HepG2 (cell line): Measurements from ENCODE around the gene GRIN2D. TPM values are rescaled to one million over a fixed set of nuclear protein-coding genes. Genes with fewer than 3 reads are reported as not detected.
A peak's percentile ranks its signal among the peaks of the same experiment; 100 is the strongest.

Source experiments
- ARHGAP35 ChIP-seq: sonication (generic); formaldehyde crosslinking; IDR thresholded peaks from 2 replicates; pipeline ENCODE4 v1.9.0; 2022; ENCODE audit warnings: mild to moderate bottlenecking, inconsistent platforms, moderate library complexity, missing genetic modification reagents, borderline replicate concordance
- BCL3 ChIP-seq: sonication (generic); formaldehyde crosslinking; IDR thresholded peaks from 2 replicates; pipeline ENCODE4 v1.5.1; 2020; ENCODE audit warnings: mild to moderate bottlenecking, missing genetic modification reagents, moderate library complexity
- CSRNP1 ChIP-seq: sonication (generic); formaldehyde crosslinking; IDR thresholded peaks from 2 replicates; pipeline ENCODE4 v1.8.1; 2023; ENCODE audit warnings: mild to moderate bottlenecking, missing genetic modification reagents
- ELF4 ChIP-seq: sonication (generic); formaldehyde crosslinking; IDR thresholded peaks from 2 replicates; pipeline ENCODE4 v1.5.0; 2020; ENCODE audit warnings: missing genetic modification reagents, mild to moderate bottlenecking, moderate library complexity, borderline replicate concordance
- FOSL2 ChIP-seq: sonication (generic); formaldehyde crosslinking; IDR thresholded peaks from 2 replicates; pipeline ENCODE4 v1.4.0; 2020; ENCODE audit warnings: missing genetic modification reagents
- HINFP ChIP-seq: sonication (generic); formaldehyde crosslinking; IDR thresholded peaks from 2 replicates; pipeline ENCODE4 v1.4.0; 2020; ENCODE audit warnings: low read depth, mild to moderate bottlenecking, missing genetic modification reagents
- HOXA3 ChIP-seq: sonication (generic); formaldehyde crosslinking; IDR thresholded peaks from 2 replicates; pipeline ENCODE4 v1.5.0; 2020; ENCODE audit warnings: missing genetic modification reagents
- MAFK ChIP-seq, 2 experiments: IDR thresholded peaks in 1 of 2; conservative IDR thresholded peaks in 1 of 2; 2 replicates each; pipeline ENCODE4 v1.6.1; 2011; ENCODE audit warnings: improper control_type of control experiment in 2 of 2, low read length in 2 of 2
- NFKBIZ ChIP-seq: IDR thresholded peaks from 2 replicates; pipeline ENCODE4 v1.6.1; 2018; ENCODE audit warnings: missing genetic modification reagents, missing compliant biosample characterization
- NR2C2 ChIP-seq: sonication (generic); formaldehyde crosslinking; IDR thresholded peaks from 2 replicates; pipeline ENCODE4 v1.4.0; 2020; ENCODE audit warnings: missing genetic modification reagents, mild to moderate bottlenecking, moderate library complexity, borderline replicate concordance
- NR2F1 ChIP-seq, 2 experiments: fragments of 450-650 bp in 1 of 2; formaldehyde crosslinking in 1 of 2; IDR thresholded peaks; 2 replicates each; pipeline versions ENCODE4 v1.5.0 to v1.6.1; 2016 to 2020; ENCODE audit warnings: mild to moderate bottlenecking in 1 of 2, missing compliant biosample characterization in 1 of 2, missing genetic modification reagents in 1 of 2, moderate library complexity in 1 of 2
- PCBP2 ChIP-seq: fragments of 200-400 bp; formaldehyde crosslinking; optimal IDR thresholded peaks from 2 replicates; pipeline ENCODE3; 2018; ENCODE audit warnings: low read length, low read depth; ENCODE audit not compliant: poor library complexity, severe bottlenecking
- POGZ ChIP-seq: sonication (generic); formaldehyde crosslinking; IDR thresholded peaks from 2 replicates; pipeline ENCODE4 v1.4.0; 2020; ENCODE audit warnings: mild to moderate bottlenecking, missing genetic modification reagents
- SAFB2 ChIP-seq: sonication (generic); formaldehyde crosslinking; IDR thresholded peaks from 2 replicates; pipeline ENCODE4 v1.5.1; 2020; ENCODE audit warnings: missing genetic modification reagents, low read depth, mild to moderate bottlenecking, borderline replicate concordance
- SMC3 ChIP-seq: IDR thresholded peaks from 2 replicates; pipeline ENCODE4 v1.6.1; 2011; ENCODE audit warnings: low read length, improper control_type of control experiment
- TCF7 ChIP-seq: sonication (generic); IDR thresholded peaks from 2 replicates; pipeline ENCODE4 v1.6.1; 2016; ENCODE audit warnings: antibody characterized with exemption, low read depth
- THAP9 ChIP-seq: sonication (generic); formaldehyde crosslinking; IDR thresholded peaks from 2 replicates; pipeline ENCODE4; 2020; ENCODE audit warnings: missing genetic modification reagents, mild to moderate bottlenecking, borderline replicate concordance
- ZNF30 ChIP-seq: sonication (generic); formaldehyde crosslinking; IDR thresholded peaks from 2 replicates; pipeline ENCODE4 v1.5.0; 2020; ENCODE audit warnings: mild to moderate bottlenecking, missing genetic modification reagents
- ZNF414 ChIP-seq: sonication (generic); formaldehyde crosslinking; IDR thresholded peaks from 2 replicates; pipeline ENCODE4 v1.5.0; 2020; ENCODE audit warnings: missing genetic modification reagents
- ZNF430 ChIP-seq: sonication (generic); formaldehyde crosslinking; IDR thresholded peaks from 2 replicates; pipeline ENCODE4 v1.9.0; 2021; ENCODE audit warnings: mild to moderate bottlenecking, missing genetic modification reagents
- ZNF639 ChIP-seq: conservative IDR thresholded peaks from 2 replicates; pipeline ENCODE4 v1.6.1; 2018; ENCODE audit warnings: missing genetic modification reagents
- polyA plus RNA-seq, 8 experiments: library from polyadenylated mRNA; depleted of rRNA in 3 of 8; stranded (reverse) in 7 of 8; unstranded in 1 of 8; fragments of >200 nt; fragmentation: Illumina TruSeq in 4 of 8; extraction: Trizol in 4 of 8; gene quantifications; 2 replicates each; pipeline versions ENCODE4 v1.2.1 to v1.2.3, GENCODE V29; 2011 to 2016; ENCODE audit warnings: low read depth in 4 of 8, missing spikeins in 1 of 8, mixed read lengths in 1 of 8; ENCODE audit not compliant: insufficient read depth in 1 of 8
- total RNA-seq, 5 experiments: library from RNA; depleted of rRNA; stranded (reverse); fragments of >200 nt; fragmentation: Illumina TruSeq; extraction: Trizol; gene quantifications; 2 replicates each; pipeline ENCODE4 v1.2.3, GENCODE V29; 2016; ENCODE audit warnings: low read depth in 1 of 5

GRIN2D gene
- total and polyA plus RNA-seq, 2 of the 13 experiments (the other 11 are each of a cell fraction or from before 2014, with no cell fraction given), result 0.02 to 0.13 TPM

GRCh38 chr19:48363500-48363809 is 30.0 kb upstream of the GRIN2D start (continued):
- TF ChIP-seq HINFP (no peak), ZNF430 (CRISPR knock-in tag) (peak; percentile 75; the same call in 1 of the 2 replicates), FOSL2 (CRISPR knock-in tag) (peak; percentile 21; the same call in 1 of the 2 replicates), POGZ (no peak), NFKBIZ (CRISPR knock-in tag) (no peak), SMC3 (no peak), CSRNP1 (CRISPR knock-in tag) (no peak), TCF7 (no peak), NR2F1 (CRISPR knock-in tag; IDR thresholded peaks at IDR 0.05) (peak; percentile 47 to 88), BCL3 (0 out of 2 replicates have a peak, but pooled peaks have one; percentile 15), THAP9 (CRISPR knock-in tag) (peak; percentile 55; the same call in 1 of the 2 replicates), SAFB2 (no peak), PCBP2 (no peak), MAFK (conservative IDR thresholded peaks at IDR 0.05 in 1 of 2, IDR thresholded peaks at IDR 0.05 in 1 of 2; ENCODE audit: low read length in 2 of 2) (no peak), HOXA3 (CRISPR knock-in tag) (peak; percentile 19; the same call in 1 of the 2 replicates), ZNF30 (0 out of 2 replicates have a peak, but pooled peaks have one; percentile 6), NR2C2 (CRISPR knock-in tag) (peak; percentile 87), ZNF639 (no peak), ELF4 (CRISPR knock-in tag) (no peak), ARHGAP35 (CRISPR knock-in tag) (no peak), ZNF414 (CRISPR knock-in tag) (no peak)
